Stimulated activated CD4-positive, alpha-beta T cell treated with anti-CD3 and anti-CD28 coated beads, Interleukin-15, amount 100 ng/mL, for 48 hours (primary cell): ENCODE results near the gene IRF2BPL.

Experiments
- DNase-seq, 2 donors: peaks; one replicate each; pipeline ENCODE4 v3.0.0-alpha.2; 2020; ENCODE audit warnings: low read depth in 2 of 2

Gene IRF2BPL

DNA sequence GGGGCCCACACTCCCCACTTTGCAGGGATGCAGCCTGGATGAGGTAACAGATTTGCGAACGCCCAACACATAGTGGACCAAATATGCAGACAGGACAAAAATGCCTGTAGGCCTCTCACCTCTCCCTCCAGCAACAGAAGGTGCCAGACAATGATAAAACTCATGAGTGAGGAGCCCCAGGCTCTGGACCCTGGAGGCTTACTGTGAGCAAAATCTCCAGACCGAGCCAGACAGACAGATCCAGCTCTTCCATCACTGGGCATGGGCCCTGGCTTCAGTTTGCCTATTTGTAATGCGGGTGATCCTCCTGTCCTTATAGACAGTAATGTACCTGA is 42.3 kb downstream of the IRF2BPL start:
- DNase-seq: no peak

DNA sequence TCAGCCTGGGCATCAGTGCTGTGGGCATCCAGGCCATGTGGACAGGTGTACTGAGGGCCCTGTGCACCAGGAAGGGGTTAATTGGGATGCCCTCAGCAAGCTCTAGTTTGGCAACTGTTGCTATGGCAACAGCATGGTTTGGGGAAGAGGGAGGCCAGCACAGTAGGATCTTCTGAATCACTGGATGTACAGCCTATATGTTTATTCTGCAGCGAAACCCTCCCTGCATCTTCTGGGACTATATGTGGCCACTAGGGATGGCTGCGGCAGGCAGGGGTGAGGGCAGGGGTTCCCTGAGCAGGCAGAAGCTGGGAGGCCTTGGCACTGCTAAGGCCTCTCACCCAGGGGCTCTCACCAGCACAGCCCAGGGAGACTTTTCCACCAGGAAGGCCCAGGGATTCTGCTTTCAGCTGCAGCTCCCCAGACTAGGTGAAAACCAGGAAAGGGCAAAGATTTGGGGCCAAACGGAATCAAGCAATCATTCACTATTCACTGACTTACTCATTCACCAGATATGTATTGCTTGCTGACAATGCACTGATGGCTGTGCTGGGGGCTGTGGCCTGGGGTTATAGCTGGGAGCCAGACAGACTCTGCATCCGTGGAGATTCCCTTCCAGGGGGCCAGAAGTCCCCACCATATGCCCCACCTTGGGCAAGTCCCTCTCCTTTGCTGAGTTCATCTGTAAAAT is 42.8 kb downstream of the IRF2BPL start:
- no peak for DNase-seq

DNA sequence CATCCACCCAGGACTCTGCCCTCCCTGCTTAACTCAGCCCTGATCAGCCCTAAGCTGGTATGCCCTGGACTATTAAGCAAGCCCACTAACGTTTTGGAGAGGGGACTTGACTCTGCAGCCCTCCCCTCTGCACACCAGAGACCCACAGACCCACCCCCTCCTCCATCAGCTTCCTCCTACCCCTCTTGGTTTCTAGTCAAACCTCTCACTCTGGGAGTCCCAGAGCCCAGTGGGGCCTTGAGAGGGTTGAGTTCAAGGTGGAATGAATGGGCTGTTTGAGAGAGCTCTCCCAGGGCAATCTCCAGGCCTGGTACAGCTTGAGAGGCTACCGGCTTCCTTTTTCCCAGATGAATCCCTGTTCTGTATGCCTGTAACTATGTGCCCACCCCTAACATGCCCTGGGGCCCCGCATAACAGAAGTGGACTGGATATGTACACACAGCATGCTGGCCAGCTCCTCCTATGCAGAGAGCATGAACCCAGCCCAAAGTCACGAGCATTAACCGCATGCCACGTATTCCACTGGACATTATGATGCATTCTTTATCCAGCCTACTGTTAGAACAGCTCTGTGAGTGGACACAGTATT is 43.6 kb downstream of the IRF2BPL start:
- DNase-seq: no peak

DNA sequence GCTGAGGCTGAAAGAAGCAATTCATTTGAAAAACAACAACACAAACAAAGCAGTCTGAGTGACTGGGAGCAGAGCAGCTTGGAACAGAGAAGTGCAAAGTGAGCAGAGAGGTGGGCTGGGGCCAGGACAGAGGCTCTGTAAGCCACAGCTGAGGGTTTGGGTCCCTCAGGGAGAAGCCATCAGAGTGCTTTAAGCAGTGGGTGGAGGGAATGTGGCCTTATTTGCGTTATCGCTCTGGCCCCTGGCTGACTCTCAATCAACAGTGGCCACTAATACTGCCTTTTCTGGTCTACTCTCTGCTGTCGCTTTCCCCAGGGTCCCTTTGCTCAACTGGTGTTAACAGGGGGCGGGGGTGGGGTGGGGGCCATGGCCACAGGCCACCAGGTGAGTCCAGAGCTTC is 44.2 kb downstream of the IRF2BPL start:
- no peak for DNase-seq

DNA sequence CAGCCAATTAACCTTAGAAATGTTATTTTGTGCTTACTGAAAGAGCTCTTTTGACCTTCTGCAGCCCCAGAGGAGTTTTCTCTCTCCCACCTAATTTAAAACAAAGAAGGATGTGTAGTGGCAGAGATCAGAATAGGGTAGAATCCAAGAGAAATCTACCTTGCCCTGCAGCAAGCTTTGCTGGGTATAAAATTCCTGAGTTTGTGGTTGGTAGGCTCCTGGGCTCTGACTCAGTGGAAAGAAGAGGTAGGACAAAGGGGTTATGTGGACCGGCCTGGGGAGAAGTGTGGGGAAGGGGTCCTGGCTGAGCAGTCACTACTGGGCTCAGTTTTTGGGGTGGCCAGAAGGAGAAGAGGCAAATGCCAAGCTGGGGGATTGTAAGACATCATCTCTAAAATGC is 46.8 kb downstream of the IRF2BPL start:
- DNase-seq: no peak

DNA sequence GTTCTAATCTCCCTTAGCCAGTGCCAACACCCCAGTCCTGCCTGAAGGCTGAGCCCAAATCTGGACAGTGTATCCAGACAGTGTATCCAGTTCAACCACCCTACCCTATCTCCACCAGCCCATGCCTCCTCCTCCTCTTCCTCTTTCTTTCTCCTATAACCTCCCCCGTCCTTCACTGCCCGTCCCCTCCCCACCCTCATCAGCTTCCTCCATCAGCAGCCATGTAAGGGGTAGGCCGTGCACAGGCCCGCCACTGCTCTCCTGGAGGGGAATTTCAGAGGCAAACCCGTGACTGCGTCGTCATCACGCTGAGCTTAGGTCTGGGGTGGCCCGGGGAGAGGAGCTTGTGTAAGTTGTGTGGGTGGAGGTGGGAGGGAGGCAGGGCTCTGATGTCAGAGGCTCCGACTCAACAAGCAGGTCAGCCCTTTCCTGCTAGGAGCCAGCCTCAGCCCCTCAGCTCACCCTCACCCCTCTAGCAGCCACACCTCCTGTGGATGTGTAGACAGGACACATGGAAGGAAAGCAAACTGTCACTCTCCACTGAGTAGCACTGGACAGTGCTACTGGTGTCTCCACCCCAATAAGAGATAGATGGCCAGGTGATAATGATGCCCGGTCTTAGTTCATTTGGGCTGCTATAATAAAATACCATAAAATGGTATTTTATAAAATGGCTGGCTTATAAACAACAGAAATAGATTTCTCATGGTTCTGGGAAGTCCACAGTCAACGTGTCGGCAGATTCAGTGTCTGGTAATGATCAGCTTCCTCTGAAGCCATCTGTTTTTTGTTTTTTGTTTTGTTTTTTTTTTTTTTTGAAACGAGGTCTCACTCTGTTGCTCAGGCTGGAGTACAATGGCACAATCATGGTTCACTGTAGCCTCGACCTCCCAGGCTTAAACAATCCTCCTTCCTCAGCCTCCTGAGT is 50.5 kb downstream of the IRF2BPL start:
- DNase-seq: peak; percentile 80 to 86

DNA sequence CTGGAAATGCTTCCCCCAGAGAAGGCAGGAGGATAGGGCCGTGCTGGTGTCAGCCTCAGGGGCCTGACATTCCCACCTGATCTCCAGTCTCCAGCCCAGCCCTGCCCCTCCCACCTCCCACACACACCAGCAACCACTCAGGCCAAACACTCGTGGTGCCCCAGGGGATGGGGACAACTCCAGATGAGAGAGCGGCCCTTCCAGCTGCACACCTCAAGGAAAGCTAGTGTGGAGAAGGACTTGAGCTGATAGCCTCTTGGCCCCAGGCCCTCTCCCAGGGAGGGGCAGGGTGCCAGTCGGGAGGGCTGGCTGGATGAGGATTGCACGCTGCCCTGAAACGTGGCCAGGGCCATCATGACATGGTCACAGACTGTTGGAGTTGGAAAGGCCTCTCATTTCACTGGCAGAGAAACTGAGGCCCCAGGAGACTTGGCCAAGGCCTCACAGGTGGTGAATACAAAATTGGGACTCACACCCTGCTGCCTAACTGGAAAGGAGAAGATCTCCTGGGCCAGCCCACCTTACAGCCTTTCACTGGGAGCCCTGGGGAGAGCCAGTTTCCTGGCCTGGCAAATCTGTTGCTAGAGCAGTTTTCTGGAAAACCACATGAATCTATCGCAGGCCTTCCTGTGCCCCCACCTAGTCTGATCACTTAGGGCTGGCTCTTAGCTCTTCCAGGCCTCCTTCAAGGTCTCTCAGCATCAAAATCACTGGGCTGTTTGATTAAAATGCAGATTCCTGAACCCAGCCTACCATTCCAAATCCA is 52.1 kb downstream of the IRF2BPL start:
- DNase-seq: no peak

DNA sequence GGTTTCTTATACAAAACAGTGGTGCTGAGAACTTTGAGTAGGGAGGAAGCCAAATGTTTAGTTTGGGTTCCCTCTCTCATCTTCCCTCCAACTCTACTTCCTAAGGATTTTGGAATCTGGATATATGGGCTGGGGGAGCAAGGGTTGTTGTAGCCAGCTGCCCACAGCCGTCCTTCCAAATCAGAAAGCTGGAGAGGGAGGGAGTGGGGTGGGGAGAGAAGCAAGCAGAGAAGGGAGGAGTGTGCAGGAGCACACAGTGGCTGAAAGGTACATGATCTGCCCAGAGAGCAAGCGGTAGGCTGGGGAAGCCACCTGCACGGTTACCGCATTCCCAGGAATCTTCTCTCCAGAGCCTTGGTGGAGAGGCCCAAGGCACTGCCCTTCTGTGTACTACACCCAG is 52.7 kb downstream of the IRF2BPL start:
- DNase-seq: no peak

DNA sequence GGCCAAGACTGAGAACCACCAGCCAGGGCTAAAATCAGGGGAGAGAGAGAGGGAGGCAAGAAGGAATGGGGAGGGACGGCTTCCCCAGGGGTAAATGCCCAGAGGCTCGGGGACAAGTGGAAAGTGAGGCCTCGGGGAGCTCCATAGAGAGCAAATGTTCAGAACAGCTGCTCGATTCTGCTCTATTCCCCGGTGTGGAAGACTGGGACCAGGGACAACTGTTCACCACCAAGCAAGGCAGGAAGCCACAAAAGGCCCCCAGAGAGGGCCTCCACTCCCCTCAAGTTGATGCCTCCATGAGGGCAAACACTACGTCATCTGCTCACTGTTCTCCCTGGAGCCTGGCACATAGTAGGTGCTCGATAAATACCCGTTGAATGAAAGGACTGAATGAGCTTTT is 53.5 kb downstream of the IRF2BPL start:
- no peak for DNase-seq
